HG03159 (cell line): Measurements from ENCODE around the gene WDR76.
"Not testable (repeated sequence)": the region's sequence is repeated elsewhere in the genome, so short reads cannot be mapped to it uniquely, and the experiment has no call there.

Experiments
- ATAC-seq: cut with Tn5 transposase; IDR thresholded peaks from one replicate; pipeline ENCODE4 v1.9.1; 2021; ENCODE audit warnings: mild to moderate bottlenecking, moderate library complexity; ENCODE audit not compliant: unreplicated experiment

The WDR76 gene

DNA sequence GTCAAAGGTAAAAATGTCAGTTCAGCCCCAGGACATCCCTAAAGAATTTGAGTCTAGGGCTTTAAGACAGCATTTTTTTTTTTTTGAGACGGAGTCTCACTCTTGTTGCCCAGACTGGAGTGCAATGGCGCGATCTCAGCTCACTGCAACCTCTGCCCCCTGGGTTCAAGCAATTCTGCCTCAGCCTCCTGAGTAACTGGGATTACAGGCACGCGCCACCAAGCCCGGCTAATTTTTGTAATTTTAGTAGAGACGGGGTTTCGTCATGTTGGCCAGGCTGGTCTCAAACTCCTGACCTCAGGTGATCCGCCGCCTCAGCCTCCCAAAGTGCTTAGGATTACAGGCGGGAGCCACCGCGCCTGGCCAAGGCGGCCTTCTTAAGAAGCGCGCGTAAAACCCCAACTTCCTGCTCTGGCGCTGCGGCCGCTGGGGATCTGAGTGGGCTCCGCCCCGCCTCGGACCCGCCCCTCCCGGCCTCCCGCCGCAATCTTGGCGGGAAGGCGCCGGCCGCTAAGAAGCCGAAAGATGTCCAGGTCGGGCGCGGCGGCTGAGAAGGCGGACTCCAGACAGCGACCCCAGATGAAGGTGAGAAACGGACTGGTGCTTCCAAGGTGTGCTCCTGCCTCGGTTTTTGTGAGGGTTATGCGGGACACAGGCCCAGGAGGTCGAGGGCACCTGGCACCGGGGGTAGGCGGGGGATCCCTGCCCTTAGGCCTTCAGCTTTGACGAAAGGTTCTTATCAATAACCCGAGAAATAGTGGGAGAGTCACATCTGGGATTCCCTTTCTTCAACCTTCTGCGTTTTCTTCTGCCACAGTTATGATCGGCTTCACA lies at the start of gene WDR76:
WDR76 (plus strand) TSS at position 495 of the 834 bp plus-strand sequence; CDS start at position 526, 31 bp downstream.
- peak; percentile 59 for ATAC-seq

GRCh38 chr15:43777267-43777914 lies 49.4 kb upstream of the WDR76 start:
- ATAC-seq = peak; percentile 53

GRCh38 chr15:43779016-43779415 lies 47.8 kb upstream of the WDR76 start:
- ATAC-seq = no peak

DNA sequence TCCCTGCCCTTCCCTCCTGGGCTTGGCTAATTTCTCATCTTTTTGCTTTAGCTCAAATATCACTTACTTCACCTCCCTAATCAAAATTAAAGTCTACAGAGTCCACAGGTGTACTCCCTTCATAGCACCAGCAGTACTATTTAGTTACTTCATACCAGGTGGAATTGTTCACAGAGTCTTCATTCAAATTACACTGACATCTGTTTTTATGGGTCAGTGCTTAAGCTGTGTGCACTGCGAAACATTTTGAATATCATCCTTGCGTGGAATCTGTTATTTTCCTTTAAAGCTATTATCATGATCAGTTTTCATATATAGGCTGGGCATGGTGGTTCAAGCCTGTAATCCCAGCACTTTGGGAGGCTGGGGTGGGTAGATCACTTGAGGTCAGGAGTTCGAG lies 37.4 kb upstream of the WDR76 start:
- ATAC-seq = no peak

DNA sequence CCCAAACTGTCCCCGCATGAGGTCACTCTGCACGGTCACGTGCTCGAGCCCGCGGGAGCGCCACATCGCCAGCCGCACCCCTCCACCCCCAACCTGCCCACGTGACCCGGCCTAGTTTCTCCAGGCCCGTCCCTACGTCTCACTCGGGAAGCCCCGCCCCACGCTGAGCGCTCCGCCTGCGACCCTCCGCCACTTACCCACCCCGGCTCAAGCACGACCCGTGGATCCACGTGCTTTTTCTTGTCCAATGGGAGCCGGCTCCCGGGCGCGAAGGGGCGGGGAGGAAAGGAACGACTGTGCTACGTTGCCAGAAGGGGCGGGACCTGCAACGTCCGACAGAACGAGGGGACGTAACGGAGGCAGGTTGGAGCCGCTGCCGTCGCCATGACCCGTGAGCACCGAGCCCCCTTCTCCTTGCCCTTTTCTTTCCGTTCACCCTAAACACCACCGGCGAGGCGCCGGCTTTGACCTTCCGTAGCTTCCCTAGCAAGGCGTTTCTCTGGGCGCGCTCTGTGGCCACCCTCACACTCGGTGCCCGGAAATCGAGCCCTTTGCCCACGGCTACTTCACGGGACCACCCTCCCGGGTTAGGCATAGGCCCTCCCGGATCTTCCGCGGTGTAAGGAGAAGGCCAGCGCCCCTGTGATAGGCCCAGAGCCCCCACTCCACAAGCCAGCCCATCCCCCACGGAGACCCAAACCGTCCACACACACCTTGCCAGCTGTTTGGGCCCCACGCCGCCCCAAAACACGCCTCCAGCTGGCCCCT lies 34.6 kb upstream of the WDR76 start, which contains the start of gene SERF2:
SERF2 (plus strand) TSS at position 328 of the 768 bp plus-strand sequence; CDS start at position 385, 57 bp downstream.
- peak; percentile 85 for ATAC-seq

DNA sequence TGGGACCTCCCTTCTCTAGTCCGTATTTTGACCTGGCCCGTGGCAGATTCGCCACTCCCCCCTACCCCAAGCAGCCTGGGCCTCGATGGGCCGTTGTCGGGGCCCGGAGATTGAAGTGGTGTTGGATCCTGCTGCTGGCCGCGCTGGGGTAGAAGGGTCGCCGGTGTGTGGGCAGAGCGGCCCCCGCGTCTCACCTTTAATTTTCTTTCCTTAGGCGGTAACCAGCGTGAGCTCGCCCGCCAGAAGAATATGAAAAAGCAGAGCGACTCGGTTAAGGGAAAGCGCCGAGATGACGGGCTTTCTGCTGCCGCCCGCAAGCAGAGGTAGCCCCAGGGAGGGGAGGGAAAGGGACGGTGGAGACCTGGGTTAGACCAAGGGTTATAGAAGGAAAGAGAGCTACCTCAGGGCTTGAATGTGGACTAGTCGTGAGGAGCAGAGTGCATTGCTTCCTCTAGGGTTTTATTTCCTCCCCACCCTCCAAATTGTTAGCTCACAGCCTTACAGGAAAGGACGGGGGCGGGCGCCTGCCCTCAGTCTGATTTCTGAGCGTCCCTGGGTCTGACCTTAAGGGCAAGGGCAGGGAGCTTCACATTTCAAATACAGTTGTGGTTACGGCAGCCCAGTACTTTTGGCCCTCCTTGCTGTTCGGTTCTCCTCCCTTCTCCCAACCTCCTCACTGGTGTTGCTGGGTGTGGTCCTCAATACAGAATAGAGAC lies 33.9 kb upstream of the WDR76 start:
- ATAC-seq = no peak

GRCh38 chr15:43793647-43794046 lies 33.2 kb upstream of the WDR76 start:
- ATAC-seq = no peak

- no peak for ATAC-seq
These were observed 32.3 kb upstream of the WDR76 start for GRCh38 chr15:43794269-43795037.

GRCh38 chr15:43795197-43795596 lies 31.6 kb upstream of the WDR76 start:
- no peak for ATAC-seq

- ATAC-seq = no peak
These were observed 30.8 kb upstream of the WDR76 start for GRCh38 chr15:43795997-43796396.

- no peak for ATAC-seq
These were observed 30.2 kb upstream of the WDR76 start for GRCh38 chr15:43796566-43796965.

DNA sequence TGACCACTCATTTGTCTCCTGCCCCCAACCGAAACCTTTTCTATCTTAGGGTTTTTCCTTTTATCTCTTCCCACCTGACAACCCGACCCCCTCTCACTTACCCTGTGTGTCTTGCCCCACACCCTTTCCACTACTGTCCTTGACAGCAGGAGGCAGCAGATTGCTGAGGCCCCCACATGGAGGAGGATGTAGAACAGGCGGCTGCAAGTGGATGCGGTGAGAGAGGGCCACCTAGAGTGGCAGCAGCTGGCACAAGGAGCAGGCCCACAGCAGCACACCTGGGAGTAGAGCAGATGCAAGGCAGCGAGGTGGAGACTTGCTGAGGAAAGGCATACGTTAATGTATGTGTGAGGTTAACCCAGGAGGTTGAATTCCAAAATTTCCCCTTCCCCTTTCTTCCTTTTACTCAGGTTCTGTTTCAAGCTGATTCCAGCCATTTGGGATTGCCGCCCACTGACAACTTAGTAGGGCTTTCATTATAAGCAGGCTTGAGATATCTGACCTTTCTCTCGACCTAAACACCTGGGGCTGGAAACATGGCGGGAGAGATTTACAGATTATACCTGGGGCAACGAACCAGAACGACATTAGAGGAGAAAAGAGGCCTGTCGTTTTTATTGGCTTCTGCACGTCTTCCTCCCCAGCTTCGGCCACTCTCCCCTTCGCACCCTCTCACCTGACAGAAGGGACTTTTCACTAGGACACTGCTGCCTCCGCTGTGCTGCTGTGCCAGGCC lies 27.4 kb upstream of the WDR76 start:
- ATAC-seq = no peak

GRCh38 chr15:43799945-43800285 lies 26.9 kb upstream of the WDR76 start, which contains the start of gene SERINC4:
TSS of gene SERINC4 (minus strand) at chr15:43800220. CDS start at chr15:43799986, 234 bp downstream.
- ATAC-seq = no peak

DNA sequence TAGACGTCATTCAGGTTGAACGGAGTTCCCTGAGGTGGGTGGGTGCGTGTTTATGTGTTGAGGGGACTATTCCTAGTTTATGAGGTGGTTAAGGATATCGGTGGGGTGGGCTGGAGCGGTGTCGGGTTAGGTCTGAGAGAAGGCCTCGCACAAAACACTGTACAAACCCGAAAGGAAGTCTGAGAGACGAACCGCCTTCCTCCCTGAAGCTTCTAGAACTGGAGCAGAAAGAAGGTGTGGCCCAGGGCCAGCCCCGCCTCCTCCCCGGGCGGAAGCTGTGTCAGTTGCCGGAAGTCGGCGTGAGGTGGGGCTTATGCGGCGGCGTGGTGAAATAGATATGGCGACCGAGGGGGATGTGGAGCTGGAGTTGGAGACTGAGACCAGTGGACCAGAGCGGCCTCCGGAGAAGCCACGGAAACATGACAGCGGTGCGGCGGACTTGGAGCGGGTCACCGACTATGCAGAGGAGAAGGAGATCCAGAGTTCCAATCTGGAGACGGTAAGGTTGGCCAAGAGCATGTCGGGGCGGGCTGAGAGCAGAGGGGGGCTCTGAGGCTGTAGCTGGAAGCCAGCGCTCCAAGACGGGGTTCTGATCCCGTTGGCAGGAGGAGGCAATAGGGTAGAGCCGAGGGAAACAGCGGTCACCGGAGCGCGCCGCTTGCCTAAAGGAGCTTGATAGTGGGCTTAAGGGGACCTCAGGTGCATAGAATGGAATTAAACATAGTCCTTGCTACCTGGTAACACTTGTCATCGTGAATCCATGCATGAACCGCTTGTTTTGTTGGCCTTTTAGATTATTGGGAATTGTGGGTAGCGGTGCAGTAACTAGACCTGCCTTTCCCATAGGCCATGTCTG lies 26.3 kb upstream of the WDR76 start, which contains the start of gene HYPK:
HYPK (plus strand) TSS at position 314 of the 856 bp plus-strand sequence; CDS start at position 338, 24 bp downstream.
- ATAC-seq = peak; percentile 86

DNA sequence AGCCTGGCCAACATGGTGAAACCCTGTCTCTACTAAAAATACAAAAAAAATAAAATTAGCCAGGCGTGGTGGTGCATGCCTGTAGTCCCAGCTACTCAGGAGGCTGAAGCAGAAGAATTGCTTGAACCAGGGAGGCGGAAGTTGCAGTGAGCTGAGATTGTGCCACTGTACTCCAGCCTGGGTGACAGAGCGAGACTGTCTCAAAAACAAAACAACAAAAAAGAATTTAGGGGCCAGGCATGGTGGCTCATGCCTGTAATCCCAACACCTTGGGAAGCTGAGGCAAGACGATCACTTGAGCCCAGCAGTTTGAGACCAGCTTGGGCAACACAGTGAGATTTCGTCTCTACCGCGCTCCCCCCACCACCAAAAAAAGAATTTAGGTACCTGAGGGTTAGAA lies 24.1 kb upstream of the WDR76 start:
- not testable (repeated sequence) for ATAC-seq

GRCh38 chr15:43808435-43808950 lies 18.3 kb upstream of the WDR76 start:
- ATAC-seq = no peak

GRCh38 chr15:43808960-43809678 lies 17.7 kb upstream of the WDR76 start:
- peak; percentile 78 for ATAC-seq
